Embryonic facial prominence (tissue), 1 donor: ENCODE data around the gene RFTN1.
A peak's percentile ranks its signal among the peaks of the same experiment; 100 is the strongest.

Experiments
- DNase-seq: peaks from one replicate; pipeline ENCODE4 v3.0.0-alpha.2; 2016; ENCODE audit errors: extremely low spot score

Gene RFTN1

GRCh38 chr3:16513141-16514020, at the start of gene RFTN1:
Gene RFTN1 (minus strand): TSS chr3:16513699. CDS start chr3:16493869, 19,830 bp downstream.
- no peak for DNase-seq

GRCh38 chr3:16559653-16560365, 46.3 kb upstream of the RFTN1 start:
- DNase-seq, result no peak

- no peak for DNase-seq
These were observed 40.6 kb upstream of the RFTN1 start for GRCh38 chr3:16554126-16554525.

- DNase-seq, result no peak
These were observed 39.3 kb upstream of the RFTN1 start for GRCh38 chr3:16552757-16553156.

- no peak for DNase-seq
These were observed 38.0 kb upstream of the RFTN1 start for GRCh38 chr3:16551342-16551976.

- DNase-seq, result peak; percentile 66
These were observed 37.3 kb upstream of the RFTN1 start for GRCh38 chr3:16550676-16551341.

GRCh38 chr3:16550305-16550675, 36.8 kb upstream of the RFTN1 start:
- DNase-seq, result no peak

GRCh38 chr3:16548721-16549120, 35.2 kb upstream of the RFTN1 start:
- DNase-seq, result no peak

GRCh38 chr3:16547561-16548357, 34.3 kb upstream of the RFTN1 start:
- no peak for DNase-seq

GRCh38 chr3:16546186-16547010, 32.9 kb upstream of the RFTN1 start:
- DNase-seq, result no peak

- DNase-seq, result no peak
These were observed 32.1 kb upstream of the RFTN1 start for GRCh38 chr3:16545413-16546185.

- DNase-seq, result no peak
These were observed 29.9 kb upstream of the RFTN1 start for GRCh38 chr3:16543242-16543864.

- DNase-seq, result no peak
These were observed 25.0 kb upstream of the RFTN1 start for GRCh38 chr3:16538507-16538906.

GRCh38 chr3:16536996-16537395, 23.5 kb upstream of the RFTN1 start:
- no peak for DNase-seq

- DNase-seq, result no peak
These were observed 22.8 kb upstream of the RFTN1 start for GRCh38 chr3:16536344-16536663.

GRCh38 chr3:16534640-16535262, 21.3 kb upstream of the RFTN1 start:
- DNase-seq, result no peak

- no peak for DNase-seq
These were observed 20.6 kb upstream of the RFTN1 start for GRCh38 chr3:16533928-16534574.

GRCh38 chr3:16529264-16529663, 15.8 kb upstream of the RFTN1 start:
- DNase-seq, result no peak
